Neural crest cell (in vitro differentiated cells): ENCODE results near the gene LCN10. TPM values are rescaled to one million over a fixed set of nuclear protein-coding genes. Genes with fewer than 3 reads are reported as not detected.

ENCODE experiments used
- DNase-seq: peaks from one replicate; pipeline ENCODE4 v3.0.0; 2021; ENCODE audit warnings: low read depth, mixed read lengths, low spot score
- H3K27ac Mint-ChIP-seq: one replicate; pipeline ENCODE4 v1.8.0; 2021; ENCODE audit warnings: mild to moderate bottlenecking, mixed read lengths; ENCODE audit not compliant: unreplicated experiment
- H3K27me3 Mint-ChIP-seq: 2 replicates; pipeline ENCODE4 v1.8.0; 2021; ENCODE audit warnings: low read depth, mild to moderate bottlenecking, mixed read lengths
- H3K36me3 Mint-ChIP-seq: 2 replicates; pipeline ENCODE4 v1.8.0; 2021; ENCODE audit warnings: low read depth, mild to moderate bottlenecking, mixed read lengths
- H3K4me1 Mint-ChIP-seq: 2 replicates; pipeline ENCODE4 v1.8.0; 2021; ENCODE audit warnings: mixed read lengths
- H3K4me3 Mint-ChIP-seq: one replicate; pipeline ENCODE4 v1.8.0; 2021; ENCODE audit warnings: mild to moderate bottlenecking, mixed read lengths
- H3K9me3 Mint-ChIP-seq: 2 replicates; pipeline ENCODE4 v1.8.0; 2021; ENCODE audit warnings: mixed read lengths
- CTCF ChIP-seq: fragments of 200-600 bp; sonication (generic); conservative IDR thresholded peaks from 2 replicates; pipeline ENCODE4 v1.5.0; 2021; ENCODE audit warnings: antibody characterized with exemption, mild to moderate bottlenecking
- total RNA-seq: library from RNA; stranded (reverse); gene quantifications from 2 replicates; pipeline ENCODE4 v1.2.1, GENCODE V29; 2021

LCN10 gene
- total RNA-seq, 1 donor from 2014 or later: not detected

GRCh38 chr9:136734837-136735496 is 7.8 kb downstream of the LCN10 start:
- Mint-ChIP-seq H3K4me3 (no peak overlapping the region), H3K27ac (no peak overlapping the region), H3K4me1 (peaks cover 2% of the 10 kb centered on the region), H3K9me3 (no peaks in the 10 kb centered on the region), H3K27me3 (peaks cover 4% of the 10 kb centered on the region), H3K36me3 (no peaks in the 10 kb centered on the region)
- no peak for TF ChIP-seq CTCF
- DNase-seq: no peak

GRCh38 chr9:136733611-136734010 is 9.1 kb downstream of the LCN10 start:
- Mint-ChIP-seq H3K27ac (no peak overlapping the region), H3K36me3 (no peaks in the 10 kb centered on the region), H3K27me3 (peaks cover 12% of the 10 kb centered on the region), H3K9me3 (no peaks in the 10 kb centered on the region), H3K4me3 (no peak overlapping the region), H3K4me1 (peaks cover 8% of the 10 kb centered on the region)
- TF ChIP-seq CTCF: no peak
- DNase-seq: no peak

GRCh38 chr9:136732444-136733178 is 10.1 kb downstream of the LCN10 start:
- H3K27ac Mint-ChIP-seq: no peak overlapping the region
- H3K4me1 Mint-ChIP-seq: peaks cover 8% of the 10 kb centered on the region

GRCh38 chr9:136729926-136730325 is 12.8 kb downstream of the LCN10 start:
- TF ChIP-seq CTCF: no peak
- peaks cover 14% of the 10 kb centered on the region for H3K36me3 Mint-ChIP-seq
- H3K4me1 Mint-ChIP-seq: peaks cover 25% of the 10 kb centered on the region
- H3K27me3 Mint-ChIP-seq: peaks cover 17% of the 10 kb centered on the region
- no peaks in the 10 kb centered on the region for H3K9me3 Mint-ChIP-seq
- DNase-seq: no peak
- no peak overlapping the region for H3K27ac Mint-ChIP-seq
- peak overlapping the region; percentile 86 for H3K4me3 Mint-ChIP-seq

More at GRCh38 chr9:136732444-136733178, 10.1 kb downstream of the LCN10 start:
- no peak for DNase-seq
- H3K36me3 Mint-ChIP-seq: no peaks in the 10 kb centered on the region
- no peaks in the 10 kb centered on the region for H3K9me3 Mint-ChIP-seq
- no peak for TF ChIP-seq CTCF
- no peak overlapping the region for H3K4me3 Mint-ChIP-seq
- peaks cover 12% of the 10 kb centered on the region for H3K27me3 Mint-ChIP-seq

- H3K27ac Mint-ChIP-seq: no peak overlapping the region
- peak overlapping the region; percentile 86 for H3K4me3 Mint-ChIP-seq
- H3K36me3 Mint-ChIP-seq: peaks cover 14% of the 10 kb centered on the region
- peaks cover 16% of the 10 kb centered on the region for H3K27me3 Mint-ChIP-seq
- H3K9me3 Mint-ChIP-seq: no peaks in the 10 kb centered on the region
- no peak for DNase-seq
- TF ChIP-seq CTCF: no peak
- H3K4me1 Mint-ChIP-seq: peaks cover 29% of the 10 kb centered on the region
Observed at GRCh38 chr9:136729144-136729543, 13.6 kb downstream of the LCN10 start.
